Neuronal stem cell (in vitro differentiated cells): ENCODE measurements around the gene MDM2.
"Not testable (repeated sequence)": the region's sequence is repeated elsewhere in the genome, so short reads cannot be mapped to it uniquely, and the experiment has no call there.

Experiments
- DNase-seq: peaks from one replicate; pipeline ENCODE4 v3.0.0-alpha.2; 2013; ENCODE audit warnings: low spot score
- H2AFZ ChIP-seq: one replicate; pipeline ENCODE4 v1.6.1; 2013; ENCODE audit warnings: mild to moderate bottlenecking, low read length, inconsistent platforms
- H2AK5ac ChIP-seq: 2 replicates; pipeline ENCODE4 v1.6.1; 2013; ENCODE audit warnings: low read depth, mild to moderate bottlenecking, inconsistent platforms, low read length, moderate library complexity, mixed read lengths
- H2BK120ac ChIP-seq: 2 replicates; pipeline ENCODE4 v1.6.1; 2013; ENCODE audit warnings: low read depth, mild to moderate bottlenecking, inconsistent platforms, low read length, moderate library complexity, mixed read lengths
- H2BK12ac ChIP-seq: one replicate; pipeline ENCODE4 v1.6.1; 2013; ENCODE audit warnings: low read length, inconsistent platforms
- H2BK15ac ChIP-seq: 2 replicates; pipeline ENCODE4 v1.6.1; 2013; ENCODE audit warnings: mild to moderate bottlenecking, low read length, inconsistent platforms, mixed read lengths
- H2BK5ac ChIP-seq: one replicate; pipeline ENCODE4 v1.6.1; 2013; ENCODE audit warnings: inconsistent platforms, mild to moderate bottlenecking, low read length, moderate library complexity
- H3K14ac ChIP-seq: one replicate; pipeline ENCODE4 v1.6.1; 2013; ENCODE audit warnings: low read length, inconsistent platforms
- H3K18ac ChIP-seq: 2 replicates; pipeline ENCODE4 v1.6.1; 2013; ENCODE audit warnings: low read length, inconsistent platforms
- H3K23ac ChIP-seq: 2 replicates; pipeline ENCODE4 v1.6.1; 2013; ENCODE audit warnings: low read depth, mild to moderate bottlenecking, mixed read lengths, low read length, inconsistent platforms; ENCODE audit not compliant: poor library complexity
- H3K27ac ChIP-seq: replicated peaks from 3 replicates; pipeline ENCODE4 v1.5.1; 2013; ENCODE audit warnings: low read length, inconsistent platforms
- H3K27me3 ChIP-seq, 3 experiments: 2 replicates each; pipeline ENCODE4 v1.6.1; 2013; ENCODE audit warnings: low read length in 3 of 3, mild to moderate bottlenecking in 2 of 3, inconsistent platforms in 1 of 3, low read depth in 1 of 3, mixed read lengths in 1 of 3, moderate library complexity in 1 of 3; ENCODE audit not compliant: control insufficient read depth in 3 of 3, insufficient read depth in 3 of 3
- H3K36me3 ChIP-seq, 2 donors: replicated peaks in 1 of 2; 2 replicates each; pipeline ENCODE4 v1.6.1; 2013; ENCODE audit warnings: low read length in 2 of 2; ENCODE audit not compliant: control insufficient read depth in 2 of 2, insufficient read depth in 2 of 2
- H3K4ac ChIP-seq: 2 replicates; pipeline ENCODE4 v1.6.1; 2013; ENCODE audit warnings: inconsistent platforms, mild to moderate bottlenecking, low read length, moderate library complexity
- H3K4me1 ChIP-seq, 2 donors: 1 replicate in 1 of 2; 2 replicates in 1 of 2; pipeline ENCODE4 v1.6.1; 2013; ENCODE audit warnings: low read length in 2 of 2, low read depth in 1 of 2; ENCODE audit not compliant: control insufficient read depth in 2 of 2, insufficient read depth in 1 of 2
- H3K4me2 ChIP-seq: one replicate; pipeline ENCODE4 v1.6.1; 2013; ENCODE audit warnings: mild to moderate bottlenecking, low read length, inconsistent platforms; ENCODE audit not compliant: insufficient read depth, poor library complexity, severe bottlenecking
- H3K4me3 ChIP-seq, 2 donors: 2 replicates each; pipeline ENCODE4 v1.5.1; 2013; ENCODE audit warnings: low read length in 2 of 2, mild to moderate bottlenecking in 2 of 2, inconsistent platforms in 1 of 2, moderate library complexity in 1 of 2
- H3K79me1 ChIP-seq: one replicate; pipeline ENCODE4 v1.6.1; 2013; ENCODE audit warnings: low read depth, mild to moderate bottlenecking, inconsistent platforms, low read length, moderate library complexity
- H3K9ac ChIP-seq: one replicate; pipeline ENCODE4 v1.6.1; 2013; ENCODE audit warnings: mild to moderate bottlenecking, low read depth, low read length, inconsistent platforms; ENCODE audit not compliant: poor library complexity
- H3K9me3 ChIP-seq, 2 donors: replicated peaks in 1 of 2; 2 replicates each; pipeline versions ENCODE3 to v1.6.1; 2013; ENCODE audit warnings: low read length in 2 of 2, mild to moderate bottlenecking in 2 of 2, inconsistent platforms in 1 of 2, low read depth in 1 of 2, mixed read lengths in 1 of 2, moderate library complexity in 1 of 2; ENCODE audit not compliant: control insufficient read depth in 2 of 2, insufficient read depth in 1 of 2
- H4K8ac ChIP-seq: one replicate; pipeline ENCODE4 v1.6.1; 2013; ENCODE audit warnings: low read depth, mild to moderate bottlenecking, inconsistent platforms, low read length, moderate library complexity
- H4K91ac ChIP-seq: one replicate; pipeline ENCODE4 v1.6.1; 2013; ENCODE audit warnings: low read length, low read depth, mild to moderate bottlenecking, inconsistent platforms; ENCODE audit not compliant: poor library complexity
- WGBS, 2 donors: extraction: QIAGEN DNeasy Blood & Tissue Kit; methylation state at CpG; one replicate each; pipeline ENCODE4 v1.1.7; 2013; ENCODE audit warnings: missing lambda C conversion rate in 2 of 2, mixed read lengths in 1 of 2; ENCODE audit not compliant: insufficient read length in 2 of 2, insufficient replicate concordance in 1 of 2; ENCODE audit errors: extremely low coverage in 2 of 2; 5-methylcytosine and 5-hydroxymethylcytosine counted together

Gene MDM2

GRCh38 chr12:68796399-68796798 lies 11.6 kb upstream of the MDM2 start:
- no peaks in the 10 kb centered on the region for H3K27me3 ChIP-seq
- no CpG with 5 or more reads among the region's 15 CpGs for WGBS, 2 donors
- H2BK15ac ChIP-seq, result no peak overlapping the region
- H3K4me2 ChIP-seq, result no peak overlapping the region
- H2AFZ ChIP-seq, result no peak overlapping the region
- no peak overlapping the region for H2AK5ac ChIP-seq
- no peak overlapping the region for H4K91ac ChIP-seq
- no peaks in the 10 kb centered on the region for H3K36me3 ChIP-seq
- no peak overlapping the region for H3K23ac ChIP-seq
- no peak for DNase-seq
- H2BK120ac ChIP-seq, result no peak overlapping the region
- no peak overlapping the region for H2BK5ac ChIP-seq
- no peaks in the 10 kb centered on the region for H3K79me1 ChIP-seq
- no peak overlapping the region for H3K4ac ChIP-seq
- no peaks in the 10 kb centered on the region for H3K4me1 ChIP-seq
- H4K8ac ChIP-seq, result no peak overlapping the region
- H3K18ac ChIP-seq, result no peak overlapping the region
- H3K14ac ChIP-seq, result no peak overlapping the region
- H3K9ac ChIP-seq, result no peak overlapping the region
- H3K27ac ChIP-seq, result no peak overlapping the region
- no peak overlapping the region for H3K4me3 ChIP-seq
- H2BK12ac ChIP-seq, result no peak overlapping the region
- no peaks in the 10 kb centered on the region for H3K9me3 ChIP-seq

GRCh38 chr12:68798882-68799234 lies 9.1 kb upstream of the MDM2 start:
- DNase-seq, result no peak
- no peaks in the 10 kb centered on the region for H3K36me3 ChIP-seq
- H3K27ac ChIP-seq, result no peak overlapping the region
- H3K4me1 ChIP-seq, result no peaks in the 10 kb centered on the region
- no peak overlapping the region for H4K91ac ChIP-seq
- H2BK5ac ChIP-seq, result no peak overlapping the region
- no peak overlapping the region for H3K4ac ChIP-seq
- no peaks in the 10 kb centered on the region for H3K79me1 ChIP-seq
- no peak overlapping the region for H2AK5ac ChIP-seq
- H2BK120ac ChIP-seq, result no peak overlapping the region
- H2AFZ ChIP-seq, result no peak overlapping the region
- H3K14ac ChIP-seq, result no peak overlapping the region
- H3K4me3 ChIP-seq, result no peak overlapping the region
- no peak overlapping the region for H2BK15ac ChIP-seq
- H3K4me2 ChIP-seq, result no peak overlapping the region
- H4K8ac ChIP-seq, result no peak overlapping the region
- H3K23ac ChIP-seq, result no peak overlapping the region
- H2BK12ac ChIP-seq, result no peak overlapping the region
- H3K9me3 ChIP-seq, result no peaks in the 10 kb centered on the region
- H3K18ac ChIP-seq, result no peak overlapping the region
- WGBS, 2 donors, result no CpG with 5 or more reads among the region's 1 CpG
- no peak overlapping the region for H3K9ac ChIP-seq
- H3K27me3 ChIP-seq, result no peaks in the 10 kb centered on the region

DNA sequence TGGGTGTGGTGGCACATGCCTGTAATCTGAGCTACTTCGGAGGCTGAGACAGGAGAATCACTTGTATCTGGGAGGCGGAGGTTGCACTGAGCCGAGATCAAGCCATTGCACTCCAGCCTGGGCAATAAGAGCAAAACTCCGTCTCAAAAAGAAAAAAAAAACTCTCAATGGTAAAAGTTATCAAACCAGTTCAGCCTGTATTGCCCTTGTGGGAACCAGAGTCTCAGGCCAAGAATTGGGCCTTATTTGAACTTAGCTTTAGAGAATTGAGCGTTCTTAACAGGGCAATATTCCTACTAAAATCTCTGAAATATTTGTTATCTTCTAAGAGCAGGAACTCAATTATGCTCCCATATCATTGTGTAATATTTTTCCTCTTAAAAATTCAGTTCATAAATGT lies 7.7 kb upstream of the MDM2 start:
- H3K18ac ChIP-seq, result no peak overlapping the region

GRCh38 chr12:68801124-68801523 lies 6.9 kb upstream of the MDM2 start:
- H3K9me3 ChIP-seq, H3K79me1 ChIP-seq, H2BK15ac ChIP-seq, DNase-seq, H3K18ac ChIP-seq, H3K9ac ChIP-seq, H3K14ac ChIP-seq, H3K4me2 ChIP-seq, H3K27me3 ChIP-seq, H2BK5ac ChIP-seq, H4K8ac ChIP-seq, H2BK12ac ChIP-seq, H2BK120ac ChIP-seq, H3K4me3 ChIP-seq, H2AK5ac ChIP-seq, H3K4ac ChIP-seq, H3K4me1 ChIP-seq, H3K27ac ChIP-seq, H4K91ac ChIP-seq, H3K23ac ChIP-seq, H2AFZ ChIP-seq, H3K36me3 ChIP-seq: not testable (repeated sequence)
- no CpG with 5 or more reads among the region's 7 CpGs for WGBS, 2 donors

More for the DNA sequence above, 7.7 kb upstream of the MDM2 start:
- Histone ChIP-seq H4K91ac (no peak overlapping the region), H2AFZ (no peak overlapping the region), H3K9me3 (no peaks in the 10 kb centered on the region), H3K4ac (no peak overlapping the region), H3K9ac (no peak overlapping the region), H3K27me3 (no peaks in the 10 kb centered on the region), H3K23ac (no peak overlapping the region), H3K27ac (no peak overlapping the region), H2BK120ac (no peak overlapping the region), H3K36me3 (no peaks in the 10 kb centered on the region), H3K4me1 (peaks cover 0 to 3% of the 10 kb centered on the region in 2 donors), H3K14ac (no peak overlapping the region), H2BK12ac (no peak overlapping the region), H2AK5ac (no peak overlapping the region), H4K8ac (no peak overlapping the region), H2BK5ac (no peak overlapping the region), H3K79me1 (no peaks in the 10 kb centered on the region), H2BK15ac (no peak overlapping the region), H3K4me2 (no peak overlapping the region), H3K4me3 (no peak overlapping the region)
- DNase-seq, result no peak
- no CpG with 5 or more reads among the region's 5 CpGs for WGBS, 2 donors
